NCI-H2196 treated with DMSO at 0.1 percent for 48 hours (cell line): ENCODE data around the gene GOLM1.

Experiments
- DNase-seq: peaks from one replicate; lab custom pipeline; 2025; ENCODE audit not compliant: unreplicated experiment; lab: John Stamatoyannopoulos, UW

GOLM1 gene

GRCh38 chr9:85994191-85994590 lies 105.2 kb downstream of the GOLM1 start:
- no peak for DNase-seq

DNA sequence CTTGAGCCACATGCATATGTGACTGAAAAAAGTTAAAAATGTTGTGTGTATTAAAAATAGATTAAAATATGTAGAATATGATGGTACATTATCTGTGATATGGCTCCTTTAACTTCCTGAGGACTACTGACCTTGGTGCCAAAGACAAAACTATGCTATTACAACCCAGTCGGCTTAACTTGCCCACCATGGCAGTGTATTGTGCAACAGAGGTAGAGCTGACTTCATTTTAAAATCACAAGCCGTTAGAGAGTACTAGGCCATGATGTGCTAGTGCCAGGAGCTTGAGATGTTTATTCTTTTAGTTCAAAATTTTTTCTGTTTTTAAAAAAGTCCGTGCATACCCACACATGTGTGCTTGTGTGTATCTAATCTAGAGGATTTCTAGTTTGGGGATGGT lies 112.1 kb downstream of the GOLM1 start:
- no peak for DNase-seq

- no peak for DNase-seq
Measured at GRCh38 chr9:85984457-85984856, 114.9 kb downstream of the GOLM1 start.

DNA sequence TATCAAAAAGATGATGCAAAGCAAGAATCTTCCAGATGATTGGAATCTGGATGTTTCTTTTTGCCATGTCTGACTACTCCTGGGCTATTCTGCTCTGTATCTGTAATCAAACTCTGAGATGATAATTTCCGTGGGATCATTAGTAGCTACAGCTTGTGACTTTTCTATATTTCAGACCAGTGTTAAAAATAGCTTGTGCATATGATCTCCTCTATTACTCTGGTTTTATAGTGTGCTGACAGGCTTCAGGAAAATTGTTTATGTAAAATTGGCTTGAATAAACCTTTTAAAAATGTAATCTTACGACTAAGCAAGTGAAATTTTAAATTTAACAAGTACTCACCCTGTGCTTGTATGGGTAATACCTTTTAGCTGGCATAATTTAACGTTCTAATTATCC lies 118.0 kb downstream of the GOLM1 start:
- DNase-seq, result no peak

GRCh38 chr9:85978496-85978895 lies 120.9 kb downstream of the GOLM1 start:
- no peak for DNase-seq
